GM19238 (cell line): ENCODE data around the gene CRCP.
"Not testable (repeated sequence)": the region's sequence is repeated elsewhere in the genome, so short reads cannot be mapped to it uniquely, and the experiment has no call there.

Experiments used
- DNase-seq: peaks from one replicate; pipeline ENCODE4 v3.0.0; 2011; ENCODE audit warnings: low spot score; ENCODE audit not compliant: insufficient read length

The CRCP gene

DNA sequence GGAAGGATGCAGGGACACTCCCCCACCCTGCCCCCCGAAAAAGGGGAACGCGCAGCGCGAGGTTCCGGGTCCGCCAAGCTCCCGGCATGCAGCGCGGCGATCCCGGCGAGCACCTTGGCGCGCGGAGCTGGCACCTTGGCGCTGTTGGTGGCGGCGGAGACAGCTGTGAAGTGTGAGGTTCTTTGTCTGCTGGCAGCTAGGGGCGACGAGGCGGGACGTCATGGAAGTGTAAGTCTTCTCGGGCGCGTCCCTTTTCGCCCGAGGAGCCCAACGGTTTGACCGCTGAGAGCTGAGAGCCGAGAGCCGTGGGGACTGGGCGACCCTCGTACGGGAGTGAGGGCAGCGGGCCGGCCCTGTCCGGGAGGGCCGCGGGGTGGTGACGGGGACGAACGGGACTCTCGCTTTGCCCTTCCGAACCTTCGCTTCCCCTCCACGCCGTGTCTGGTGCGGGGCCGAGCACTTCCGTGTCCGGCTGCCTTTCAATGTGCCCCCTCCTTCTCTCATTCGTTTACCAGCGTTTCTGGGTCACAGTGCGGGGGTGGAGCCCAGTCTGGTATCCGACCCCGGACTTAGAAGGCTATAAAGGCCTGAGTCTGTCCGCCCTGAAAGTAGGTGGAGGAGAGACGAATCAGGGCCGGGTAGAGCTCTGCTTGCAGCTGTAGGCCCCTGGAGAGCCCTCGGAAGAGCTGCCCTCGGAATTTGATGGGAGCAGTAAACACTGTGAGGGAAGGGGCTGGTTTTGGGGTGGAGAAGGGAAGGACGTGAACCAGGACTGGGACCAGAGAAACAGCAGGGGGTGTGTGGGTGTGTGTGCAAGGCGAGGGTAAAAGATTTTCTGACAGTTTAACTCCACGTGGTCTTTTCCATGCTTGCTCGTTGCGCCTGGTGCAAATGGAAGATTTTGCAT, at the start of gene CRCP:
Gene CRCP, plus strand, starts transcription at position 105 of the 907 bp plus-strand sequence. Its CDS starts 116 bp downstream, at position 221.
- peak; percentile 91 for DNase-seq

DNA sequence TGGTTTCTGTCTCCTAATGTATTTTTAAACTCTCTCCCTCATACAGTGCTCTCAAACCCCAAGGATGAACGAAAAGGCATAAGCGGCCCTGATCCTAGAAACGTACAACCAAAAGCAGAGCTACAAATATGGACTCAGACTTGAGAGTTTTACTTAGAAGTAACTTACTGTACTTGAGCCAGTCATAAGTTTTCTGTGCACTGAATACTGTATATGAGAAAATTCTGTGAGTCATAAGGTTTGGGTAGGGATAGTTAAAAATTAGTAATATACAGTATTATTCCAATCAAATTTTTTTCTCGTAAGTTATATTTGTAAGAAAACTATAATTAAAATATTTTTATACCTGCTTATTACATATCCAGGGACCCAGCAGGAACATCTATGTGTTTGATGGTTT, 44.9 kb upstream of the CRCP start:
- no peak for DNase-seq

GRCh38 chr7:66070222-66070621, 44.4 kb upstream of the CRCP start:
- no peak for DNase-seq

- DNase-seq: not testable (repeated sequence)
These were observed 42.4 kb upstream of the CRCP start for GRCh38 chr7:66072208-66072607.

GRCh38 chr7:66075590-66076461, 38.8 kb upstream of the CRCP start, which contains the start of gene ASL:
TSS of gene ASL (plus strand) at chr7:66075819. CDS start at chr7:66076082, 263 bp downstream.
- peak; percentile 100 for DNase-seq

- no peak for DNase-seq
These were observed 38.0 kb upstream of the CRCP start for GRCh38 chr7:66076462-66077329.

DNA sequence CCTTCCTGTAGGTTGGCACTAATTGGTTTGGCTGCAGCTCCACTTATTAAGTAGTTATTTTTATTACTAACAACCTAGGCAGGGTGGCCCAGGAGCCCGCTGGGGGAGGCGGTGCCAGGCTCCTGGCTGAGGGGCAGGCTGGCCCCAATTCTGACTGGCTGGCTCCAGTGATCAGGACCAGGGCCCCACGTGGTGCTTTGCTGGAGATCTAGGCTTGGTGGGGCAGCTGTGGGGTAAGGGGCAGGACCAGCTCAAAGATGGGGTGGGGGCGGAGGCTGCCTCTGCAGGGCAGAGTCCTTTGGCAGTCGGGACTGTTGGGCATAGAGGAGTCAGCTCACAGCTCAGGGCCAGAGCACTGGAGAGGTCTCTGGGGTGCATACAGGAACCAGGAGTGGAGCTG, 36.6 kb upstream of the CRCP start:
- no peak for DNase-seq

DNA sequence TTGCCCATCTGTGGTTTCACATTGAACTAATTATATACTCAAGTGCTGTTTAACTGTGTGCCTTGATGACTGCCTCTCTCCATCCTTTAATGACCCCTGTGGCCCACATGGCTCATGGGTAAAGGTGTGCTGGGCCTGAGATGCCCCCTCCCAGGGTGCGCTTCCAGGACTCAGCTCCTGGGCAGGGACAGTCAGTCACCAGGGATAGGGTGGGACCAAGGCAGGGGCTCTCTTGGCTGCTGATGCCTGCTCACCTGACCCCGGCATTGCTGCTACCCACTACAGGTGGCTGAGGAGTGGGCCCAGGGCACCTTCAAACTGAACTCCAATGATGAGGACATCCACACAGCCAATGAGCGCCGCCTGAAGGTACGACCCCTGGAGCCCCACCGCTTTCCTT, 32.6 kb upstream of the CRCP start:
- DNase-seq: no peak

DNA sequence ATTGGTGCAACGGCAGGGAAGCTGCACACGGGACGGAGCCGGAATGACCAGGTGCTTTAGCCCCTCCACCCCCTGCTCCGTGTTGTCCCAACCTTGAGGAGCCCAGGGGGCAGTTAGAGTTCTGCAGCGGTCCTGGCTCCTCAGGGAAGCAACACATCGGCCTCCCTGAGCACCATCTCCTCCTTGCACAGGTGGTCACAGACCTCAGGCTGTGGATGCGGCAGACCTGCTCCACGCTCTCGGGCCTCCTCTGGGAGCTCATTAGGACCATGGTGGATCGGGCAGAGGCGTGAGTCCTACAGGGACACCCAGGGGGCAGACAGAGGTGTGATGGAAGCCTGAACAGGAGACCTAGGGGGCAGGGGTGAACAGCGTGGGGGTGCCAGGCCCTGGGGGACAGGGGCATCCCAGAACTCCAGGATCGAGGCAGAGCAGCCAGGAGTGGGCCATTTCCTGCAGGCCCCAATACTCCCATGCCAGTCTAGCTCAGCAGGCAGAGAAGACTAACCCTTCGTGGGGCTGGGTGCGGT, 31.7 kb upstream of the CRCP start:
- DNase-seq: no peak

- DNase-seq: no peak
These were observed 31.0 kb upstream of the CRCP start for GRCh38 chr7:66083677-66084076.

DNA sequence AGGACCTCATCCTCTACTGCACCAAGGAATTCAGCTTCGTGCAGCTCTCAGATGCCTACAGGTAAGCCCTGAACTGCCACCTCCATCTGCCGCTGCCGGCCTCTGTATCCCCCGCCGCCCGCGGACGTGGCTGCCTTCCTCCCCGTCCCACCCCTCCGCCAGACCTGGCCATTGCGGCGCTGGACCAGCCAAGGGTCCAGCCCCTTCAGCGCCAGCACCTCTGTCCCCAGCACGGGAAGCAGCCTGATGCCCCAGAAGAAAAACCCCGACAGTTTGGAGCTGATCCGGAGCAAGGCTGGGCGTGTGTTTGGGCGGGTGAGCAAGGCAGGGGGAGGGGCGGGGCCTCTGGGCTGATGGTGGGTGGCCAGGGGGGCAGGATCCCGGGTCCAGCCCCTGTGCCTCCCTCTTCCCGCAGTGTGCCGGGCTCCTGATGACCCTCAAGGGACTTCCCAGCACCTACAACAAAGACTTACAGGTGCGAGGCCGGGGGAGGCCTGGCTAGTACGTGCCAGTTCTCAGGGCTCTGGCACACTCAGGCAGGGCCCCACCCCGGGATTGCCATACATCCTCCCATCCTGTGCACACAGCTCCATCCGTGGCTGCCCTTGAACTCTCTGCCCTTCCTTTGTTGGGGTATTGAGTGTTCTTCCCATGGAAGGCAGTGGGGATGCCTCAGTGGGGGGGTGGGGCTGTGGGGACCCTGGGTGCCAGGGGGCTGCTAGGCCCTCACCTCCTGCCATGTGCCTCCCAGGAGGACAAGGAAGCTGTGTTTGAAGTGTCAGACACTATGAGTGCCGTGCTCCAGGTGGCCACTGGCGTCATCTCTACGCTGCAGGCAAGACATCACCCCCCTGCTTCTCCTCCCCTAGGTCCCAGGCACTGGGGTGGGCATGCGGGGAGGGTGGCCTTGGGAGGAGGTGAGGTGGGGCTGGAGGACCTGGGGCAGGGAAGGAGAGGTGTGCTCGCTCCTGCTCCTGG, 25.5 kb upstream of the CRCP start:
- no peak for DNase-seq

DNA sequence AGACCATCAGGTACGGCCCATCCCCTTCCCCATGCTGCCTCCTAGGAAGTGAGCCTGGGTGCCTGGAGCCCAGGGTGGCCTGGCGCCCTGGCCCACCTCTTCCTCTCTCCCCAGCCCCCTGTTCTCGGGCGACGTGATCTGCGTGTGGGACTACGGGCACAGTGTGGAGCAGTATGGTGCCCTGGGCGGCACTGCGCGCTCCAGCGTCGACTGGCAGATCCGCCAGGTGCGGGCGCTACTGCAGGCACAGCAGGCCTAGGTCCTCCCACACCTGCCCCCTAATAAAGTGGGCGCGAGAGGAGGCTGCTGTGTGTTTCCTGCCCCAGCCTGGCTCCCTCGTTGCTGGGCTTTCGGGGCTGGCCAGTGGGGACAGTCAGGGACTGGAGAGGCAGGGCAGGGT, 22.0 kb upstream of the CRCP start:
- DNase-seq: no peak

DNA sequence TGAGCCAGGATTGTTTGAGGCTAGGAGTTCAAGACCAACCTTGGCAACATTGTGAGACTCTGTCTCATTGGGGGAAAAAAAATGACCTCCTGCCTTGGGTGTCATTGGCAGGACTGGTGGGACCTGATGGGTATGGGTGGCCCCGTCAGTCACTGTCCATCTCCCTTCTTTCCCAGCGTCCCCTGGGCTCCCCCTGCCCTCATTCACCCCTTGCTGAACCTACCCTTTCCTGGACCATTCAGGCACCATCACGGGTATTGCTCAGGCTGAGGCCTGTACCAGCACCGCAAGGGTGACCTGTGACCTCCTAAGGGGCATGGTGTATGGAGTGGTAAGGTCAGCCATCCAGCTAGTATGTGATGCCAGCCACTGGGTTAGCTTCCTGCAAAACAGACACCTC, 19.6 kb upstream of the CRCP start:
- DNase-seq: no peak

DNA sequence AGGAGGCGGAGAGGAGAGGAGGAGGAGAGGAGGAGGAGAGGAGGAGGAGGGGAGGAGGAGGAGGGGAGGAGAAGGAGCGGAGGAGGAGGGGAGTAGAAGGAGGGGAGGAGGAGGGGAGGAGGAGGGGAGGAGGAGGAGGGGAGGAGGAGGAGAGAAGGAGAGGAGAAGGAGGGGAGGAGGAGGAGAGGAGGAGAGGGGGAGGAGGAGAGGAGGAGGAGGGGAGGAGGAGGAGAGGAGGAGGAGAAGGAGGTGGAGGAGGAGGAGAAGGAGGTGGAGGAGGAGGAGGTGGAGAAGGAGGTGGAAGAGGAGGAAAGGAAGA, 15.5 kb upstream of the CRCP start:
- no peak for DNase-seq

- no peak for DNase-seq
These were observed 14.9 kb upstream of the CRCP start for GRCh38 chr7:66099551-66100407.

DNA sequence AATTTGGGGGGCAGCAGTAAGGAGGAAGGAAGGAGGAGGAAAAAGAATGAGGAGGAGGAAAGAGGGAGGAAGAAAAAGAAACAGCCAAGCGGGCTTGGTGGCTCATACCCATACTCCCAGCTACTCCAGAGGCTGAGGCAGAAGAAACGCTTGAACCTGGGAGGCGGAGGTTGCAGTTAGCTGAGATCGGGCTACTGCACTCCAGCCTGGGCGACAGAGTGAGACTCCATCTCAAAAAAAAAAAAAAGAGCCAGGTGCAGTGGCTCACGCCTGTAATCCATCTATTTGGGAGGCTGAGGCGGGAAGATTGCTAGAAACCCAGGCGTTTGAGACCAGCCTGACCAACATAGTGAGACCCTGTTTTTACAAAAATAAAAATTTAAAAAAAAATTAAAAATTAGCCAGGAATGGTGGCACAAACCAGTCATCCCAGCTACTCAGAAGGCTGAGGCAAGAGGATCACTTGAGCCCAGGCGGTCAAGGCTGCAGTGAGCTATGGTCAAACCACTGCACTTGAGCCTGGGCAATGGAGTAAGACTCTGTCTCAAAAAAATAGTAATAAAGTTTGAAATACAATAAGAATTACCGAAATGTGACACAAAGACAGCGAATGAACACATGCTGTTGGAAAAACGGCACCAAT, 14.1 kb upstream of the CRCP start:
- DNase-seq: no peak

DNA sequence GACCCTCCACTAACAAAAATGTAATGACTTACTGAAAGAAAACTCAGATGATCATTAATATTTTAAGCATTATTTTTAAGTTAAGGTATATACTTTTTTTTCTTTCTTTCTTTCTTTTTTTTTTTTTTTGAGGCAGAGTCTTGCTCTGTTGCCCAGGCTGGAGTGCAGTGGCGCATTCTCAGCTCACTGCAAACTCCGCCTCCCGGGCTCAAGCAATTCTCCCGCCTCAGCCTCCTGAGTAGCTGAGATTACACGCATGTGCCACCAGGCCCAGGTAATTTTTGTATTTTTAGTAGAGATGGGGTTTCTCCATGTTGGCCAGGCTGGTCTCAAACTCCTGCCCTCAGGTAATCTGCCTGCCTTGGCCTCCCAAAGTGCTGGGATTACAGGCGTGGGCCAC, 12.5 kb upstream of the CRCP start:
- DNase-seq: not testable (repeated sequence)

- not testable (repeated sequence) for DNase-seq
These were observed 10.7 kb upstream of the CRCP start for GRCh38 chr7:66103994-66104393.
